Measurements from ENCODE around the gene CSPG4.
"Not testable (repeated sequence)": the region's sequence is repeated elsewhere in the genome, so short reads cannot be mapped to it uniquely, and the experiment has no call there.

The CSPG4 gene

GRCh38 chr15:75647370-75648155 lies 65.1 kb downstream of the CSPG4 start, which contains the start of gene SNX33:
TSS of gene SNX33 (plus strand) at chr15:75647912. CDS start at chr15:75649103, 1,191 bp downstream.
- intact Hi-C loops (cut with DNase I), result loop anchor here (10.0 kb wide), 2 partner anchors 193 to 283 kb away; partner anchors contain the start of genes MAN2C1 and SIN3A
- DNase-seq, result peak in 39 of 42 donors; percentile 31 to 77 (median 60)

- intact Hi-C loops (cut with DNase I), result loop anchor here (10.0 kb wide), 2 partner anchors 192 to 282 kb away; partner anchors contain the start of genes MAN2C1 and SIN3A
- DNase-seq, result peak in 6 of 42 donors; percentile 12 to 39 (median 25)
Observed at GRCh38 chr15:75646944-75647364, 65.7 kb downstream of the CSPG4 start.

GRCh38 chr15:75646112-75646943 lies 66.3 kb downstream of the CSPG4 start:
- no peak for DNase-seq
- intact Hi-C loops (cut with DNase I), result loop anchor here (10.0 kb wide), 2 partner anchors 192 to 282 kb away; partner anchors contain the start of genes MAN2C1 and SIN3A

- intact Hi-C loops (cut with DNase I), result loop anchor here (10.0 kb wide), 2 partner anchors 190 to 280 kb away; partner anchors contain the start of genes MAN2C1 and SIN3A
- DNase-seq, result no peak
Observed at GRCh38 chr15:75644376-75644775, 68.3 kb downstream of the CSPG4 start.

- no peak for DNase-seq
- intact Hi-C loops (cut with DNase I), result loop anchor here (10.0 kb wide), 2 partner anchors 187 to 277 kb away; partner anchors contain the start of genes MAN2C1 and SIN3A
Observed at GRCh38 chr15:75641603-75642002, 71.0 kb downstream of the CSPG4 start.

GRCh38 chr15:75641179-75641503 lies 71.5 kb downstream of the CSPG4 start:
- intact Hi-C loops (cut with DNase I), result loop anchor here (10.0 kb wide), 2 partner anchors 186 to 276 kb away; partner anchors contain the start of genes MAN2C1 and SIN3A

GRCh38 chr15:75640483-75641178 lies 72.0 kb downstream of the CSPG4 start:
- DNase-seq, result peak in 22 of 42 donors; percentile 21 to 66 (median 41)
- intact Hi-C loops (cut with DNase I), result loop anchor here (10.0 kb wide), 2 partner anchors 186 to 276 kb away; partner anchors contain the start of genes MAN2C1 and SIN3A

More at GRCh38 chr15:75641179-75641503, 71.5 kb downstream of the CSPG4 start:
- DNase-seq, result no peak

- peak; percentile 93 to 99 (median 97) for DNase-seq
- intact Hi-C loops (cut with DNase I), result loop anchor here (10.0 kb wide), 2 partner anchors 185 to 275 kb away; partner anchors contain the start of genes MAN2C1 and SIN3A
Observed at GRCh38 chr15:75639709-75640482, 72.8 kb downstream of the CSPG4 start, which contains the start of gene IMP3. TSS of gene IMP3 (minus strand) at chr15:75640224. CDS start at chr15:75640168, 56 bp downstream.

GRCh38 chr15:75639191-75639708 lies 73.4 kb downstream of the CSPG4 start:
- intact Hi-C loops (cut with DNase I), result no loop called here

GRCh38 chr15:75637245-75638009 lies 75.2 kb downstream of the CSPG4 start:
- DNase-seq, result no peak
- intact Hi-C loops (cut with DNase I), result no loop called here

More at GRCh38 chr15:75639191-75639708, 73.4 kb downstream of the CSPG4 start:
- peak in 1 of 42 donors; percentile 5 for DNase-seq

- intact Hi-C loops (cut with DNase I), result no loop called here
- DNase-seq, result no peak
Observed at GRCh38 chr15:75636026-75636425, 76.6 kb downstream of the CSPG4 start.

GRCh38 chr15:75633922-75634321 lies 78.7 kb downstream of the CSPG4 start:
- DNase-seq; intact Hi-C loops (cut with DNase I): not testable (repeated sequence)

- intact Hi-C loops (cut with DNase I), result no loop called here
Observed at GRCh38 chr15:75631935-75632334, 80.7 kb downstream of the CSPG4 start.

GRCh38 chr15:75625542-75626347 lies 86.9 kb downstream of the CSPG4 start, which contains the start of gene SNUPN:
TSS of gene SNUPN (minus strand) at chr15:75625725. CDS start at chr15:75621051, 4,674 bp downstream.
- peak; percentile 86 to 98 (median 93) for DNase-seq
- intact Hi-C loops (cut with DNase I), result no loop called here

More at GRCh38 chr15:75631935-75632334, 80.7 kb downstream of the CSPG4 start:
- DNase-seq, result no peak
